GM12878 (cell line): ENCODE measurements around the gene MIER3. TPM values are rescaled to one million over a fixed set of nuclear protein-coding genes. Genes with fewer than 3 reads are reported as not detected.

Source experiments
- ATF7 ChIP-seq: fragments of 450-650 bp; IDR thresholded peaks from 2 replicates; pipeline ENCODE4 v1.6.1; 2016; ENCODE audit warnings: low read depth, mild to moderate bottlenecking
- CHD4 ChIP-seq: fragments of 200-600 bp; sonication (generic); IDR thresholded peaks from 2 replicates; pipeline ENCODE4 v1.6.1; 2016; ENCODE audit warnings: mild to moderate bottlenecking
- EZH2 ChIP-seq: IDR thresholded peaks from 2 replicates; pipeline ENCODE4 v1.6.1; 2012; ENCODE audit warnings: low read depth, mild to moderate bottlenecking, control low read depth, inconsistent platforms, low read length, borderline replicate concordance; ENCODE audit not compliant: control insufficient read depth
- GATAD2B ChIP-seq: fragments of 450-650 bp; conservative IDR thresholded peaks from 2 replicates; pipeline ENCODE4 v1.6.1; 2017; ENCODE audit warnings: low read depth, mild to moderate bottlenecking, moderate library complexity
- IRF4 ChIP-seq: IDR thresholded peaks from 2 replicates; pipeline ENCODE4 v1.6.1; 2011; ENCODE audit warnings: low read depth, low read length
- IRF5 ChIP-seq: fragments of 450-650 bp; IDR thresholded peaks from 2 replicates; pipeline ENCODE4 v1.6.1; 2017; ENCODE audit warnings: borderline replicate concordance
- LARP7 ChIP-seq: fragments of 450-650 bp; IDR thresholded peaks from 2 replicates; pipeline ENCODE4 v1.6.1; 2017; ENCODE audit warnings: mild to moderate bottlenecking
- MLLT1 ChIP-seq: fragments of 450-650 bp; IDR thresholded peaks from 2 replicates; pipeline ENCODE4 v1.6.1; 2016; ENCODE audit warnings: mild to moderate bottlenecking
- SMAD1 ChIP-seq: fragments of 450-650 bp; IDR thresholded peaks from 2 replicates; pipeline ENCODE4 v1.6.1; 2018; ENCODE audit warnings: mild to moderate bottlenecking, low read depth; ENCODE audit not compliant: partially characterized antibody
- SRF ChIP-seq, 2 experiments: IDR thresholded peaks; 2 replicates each; pipeline ENCODE4 v1.6.1; 2011; ENCODE audit warnings: low read depth in 2 of 2, low read length in 2 of 2, mild to moderate bottlenecking in 1 of 2, moderate library complexity in 1 of 2
- SUPT20H ChIP-seq: IDR thresholded peaks from 2 replicates; pipeline ENCODE4 v1.6.1; 2011; ENCODE audit warnings: low read depth, mild to moderate bottlenecking, low read length, moderate library complexity, borderline replicate concordance; ENCODE audit not compliant: control insufficient read depth
- polyA plus RNA-seq, 11 experiments: library from polyadenylated mRNA; depleted of rRNA in 4 of 11; unstranded in 6 of 11; stranded (reverse) in 5 of 11; fragments of >200 nt; fragmentation: Nextera tagmentation in 4 of 11; fragmentation: Illumina TruSeq in 1 of 11; extraction: Ambion mirVana in 4 of 11; extraction: Trizol in 1 of 11; gene quantifications; 1 replicate in 1 of 11; 2 replicates in 10 of 11; pipeline versions ENCODE4 v1.2.1 to v1.2.3, GENCODE V29; 2011 to 2016; ENCODE audit warnings: inconsistent platforms in 2 of 11, missing spikeins in 2 of 11, low read depth in 1 of 11
- total RNA-seq, 4 experiments: library from RNA; depleted of rRNA in 3 of 4; stranded (reverse); fragments of >200 nt in 3 of 4; fragmentation: Illumina TruSeq in 1 of 4; extraction: Trizol in 1 of 4; gene quantifications; 2 replicates each; pipeline versions ENCODE4 v1.2.1 to v1.2.3, GENCODE V29; 2013 to 2021
- TF ChIP-seq, protein P1 (sequence below): fragments of 450-650 bp; formaldehyde crosslinking; IDR thresholded peaks from 2 replicates; pipeline ENCODE4 v1.4.0; 2020; ENCODE audit warnings: mild to moderate bottlenecking, moderate library complexity
- TF ChIP-seq, protein P2 (sequence below): IDR thresholded peaks from 2 replicates; pipeline ENCODE4 v1.6.1; 2011; ENCODE audit warnings: low read depth, low read length, improper control_type of control experiment, borderline replicate concordance
- TF ChIP-seq, protein P3 (sequence below): IDR thresholded peaks from 2 replicates; pipeline ENCODE4 v1.6.1; 2012; ENCODE audit warnings: mild to moderate bottlenecking, low read depth, low read length

The MIER3 gene
- total and polyA plus RNA-seq, 10 of the 15 experiments (the other 5 are each of a cell fraction or from before 2014, with no cell fraction given): 2.9 to 14.6 (median 7.2) TPM

- TF ChIP-seq IRF5: no peak
- TF ChIP-seq, protein P1, sequence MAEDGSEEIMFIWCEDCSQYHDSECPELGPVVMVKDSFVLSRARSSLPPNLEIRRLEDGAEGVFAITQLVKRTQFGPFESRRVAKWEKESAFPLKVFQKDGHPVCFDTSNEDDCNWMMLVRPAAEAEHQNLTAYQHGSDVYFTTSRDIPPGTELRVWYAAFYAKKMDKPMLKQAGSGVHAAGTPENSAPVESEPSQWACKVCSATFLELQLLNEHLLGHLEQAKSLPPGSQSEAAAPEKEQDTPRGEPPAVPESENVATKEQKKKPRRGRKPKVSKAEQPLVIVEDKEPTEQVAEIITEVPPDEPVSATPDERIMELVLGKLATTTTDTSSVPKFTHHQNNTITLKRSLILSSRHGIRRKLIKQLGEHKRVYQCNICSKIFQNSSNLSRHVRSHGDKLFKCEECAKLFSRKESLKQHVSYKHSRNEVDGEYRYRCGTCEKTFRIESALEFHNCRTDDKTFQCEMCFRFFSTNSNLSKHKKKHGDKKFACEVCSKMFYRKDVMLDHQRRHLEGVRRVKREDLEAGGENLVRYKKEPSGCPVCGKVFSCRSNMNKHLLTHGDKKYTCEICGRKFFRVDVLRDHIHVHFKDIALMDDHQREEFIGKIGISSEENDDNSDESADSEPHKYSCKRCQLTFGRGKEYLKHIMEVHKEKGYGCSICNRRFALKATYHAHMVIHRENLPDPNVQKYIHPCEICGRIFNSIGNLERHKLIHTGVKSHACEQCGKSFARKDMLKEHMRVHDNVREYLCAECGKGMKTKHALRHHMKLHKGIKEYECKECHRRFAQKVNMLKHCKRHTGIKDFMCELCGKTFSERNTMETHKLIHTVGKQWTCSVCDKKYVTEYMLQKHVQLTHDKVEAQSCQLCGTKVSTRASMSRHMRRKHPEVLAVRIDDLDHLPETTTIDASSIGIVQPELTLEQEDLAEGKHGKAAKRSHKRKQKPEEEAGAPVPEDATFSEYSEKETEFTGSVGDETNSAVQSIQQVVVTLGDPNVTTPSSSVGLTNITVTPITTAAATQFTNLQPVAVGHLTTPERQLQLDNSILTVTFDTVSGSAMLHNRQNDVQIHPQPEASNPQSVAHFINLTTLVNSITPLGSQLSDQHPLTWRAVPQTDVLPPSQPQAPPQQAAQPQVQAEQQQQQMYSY (CRISPR knock-in tag): no peak
- TF ChIP-seq SRF (IDR thresholded peaks at IDR 0.05; ENCODE audit: low read depth in 2 of 2, low read length in 2 of 2): no peak
- no peak for TF ChIP-seq CHD4
- TF ChIP-seq, protein P2, sequence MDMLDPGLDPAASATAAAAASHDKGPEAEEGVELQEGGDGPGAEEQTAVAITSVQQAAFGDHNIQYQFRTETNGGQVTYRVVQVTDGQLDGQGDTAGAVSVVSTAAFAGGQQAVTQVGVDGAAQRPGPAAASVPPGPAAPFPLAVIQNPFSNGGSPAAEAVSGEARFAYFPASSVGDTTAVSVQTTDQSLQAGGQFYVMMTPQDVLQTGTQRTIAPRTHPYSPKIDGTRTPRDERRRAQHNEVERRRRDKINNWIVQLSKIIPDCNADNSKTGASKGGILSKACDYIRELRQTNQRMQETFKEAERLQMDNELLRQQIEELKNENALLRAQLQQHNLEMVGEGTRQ: no peak; the same call in 1 of the 2 replicates
- no peak for TF ChIP-seq IRF4
- TF ChIP-seq EZH2: no peak
- no peak for TF ChIP-seq SUPT20H
- TF ChIP-seq LARP7: peak; percentile 63; the same call in 1 of the 2 replicates
- TF ChIP-seq, protein P3, sequence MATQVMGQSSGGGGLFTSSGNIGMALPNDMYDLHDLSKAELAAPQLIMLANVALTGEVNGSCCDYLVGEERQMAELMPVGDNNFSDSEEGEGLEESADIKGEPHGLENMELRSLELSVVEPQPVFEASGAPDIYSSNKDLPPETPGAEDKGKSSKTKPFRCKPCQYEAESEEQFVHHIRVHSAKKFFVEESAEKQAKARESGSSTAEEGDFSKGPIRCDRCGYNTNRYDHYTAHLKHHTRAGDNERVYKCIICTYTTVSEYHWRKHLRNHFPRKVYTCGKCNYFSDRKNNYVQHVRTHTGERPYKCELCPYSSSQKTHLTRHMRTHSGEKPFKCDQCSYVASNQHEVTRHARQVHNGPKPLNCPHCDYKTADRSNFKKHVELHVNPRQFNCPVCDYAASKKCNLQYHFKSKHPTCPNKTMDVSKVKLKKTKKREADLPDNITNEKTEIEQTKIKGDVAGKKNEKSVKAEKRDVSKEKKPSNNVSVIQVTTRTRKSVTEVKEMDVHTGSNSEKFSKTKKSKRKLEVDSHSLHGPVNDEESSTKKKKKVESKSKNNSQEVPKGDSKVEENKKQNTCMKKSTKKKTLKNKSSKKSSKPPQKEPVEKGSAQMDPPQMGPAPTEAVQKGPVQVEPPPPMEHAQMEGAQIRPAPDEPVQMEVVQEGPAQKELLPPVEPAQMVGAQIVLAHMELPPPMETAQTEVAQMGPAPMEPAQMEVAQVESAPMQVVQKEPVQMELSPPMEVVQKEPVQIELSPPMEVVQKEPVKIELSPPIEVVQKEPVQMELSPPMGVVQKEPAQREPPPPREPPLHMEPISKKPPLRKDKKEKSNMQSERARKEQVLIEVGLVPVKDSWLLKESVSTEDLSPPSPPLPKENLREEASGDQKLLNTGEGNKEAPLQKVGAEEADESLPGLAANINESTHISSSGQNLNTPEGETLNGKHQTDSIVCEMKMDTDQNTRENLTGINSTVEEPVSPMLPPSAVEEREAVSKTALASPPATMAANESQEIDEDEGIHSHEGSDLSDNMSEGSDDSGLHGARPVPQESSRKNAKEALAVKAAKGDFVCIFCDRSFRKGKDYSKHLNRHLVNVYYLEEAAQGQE: no peak
- no peak for TF ChIP-seq SMAD1
- 0 out of 2 replicates have a peak, but pooled peaks have one; percentile 51 for TF ChIP-seq MLLT1
- TF ChIP-seq GATAD2B: peak; percentile 68
- no peak for TF ChIP-seq ATF7
Observed at GRCh38 chr5:56909294-56910209, 42.4 kb downstream of the MIER3 start, which contains the start of gene SETD9 (continued).
